OCI-LY7 (cell line): Measurements from ENCODE around the gene RTCB.

Experiments
- EZH2phosphoT487 ChIP-seq: fragments of 200-600 bp; sonication (generic); IDR thresholded peaks from 2 replicates; pipeline ENCODE4 v1.6.1; 2018; ENCODE audit warnings: low read depth, borderline replicate concordance, mild to moderate bottlenecking, mixed run types, antibody characterized with exemption, low read length, moderate library complexity, mixed read lengths
- TF ChIP-seq, protein P1 (sequence below): fragments of 200-600 bp; sonication (generic); conservative IDR thresholded peaks from 2 replicates; pipeline ENCODE4 v1.5.1; 2014; ENCODE audit warnings: mild to moderate bottlenecking, antibody characterized with exemption, low read length, moderate library complexity, mixed read lengths

DNA sequence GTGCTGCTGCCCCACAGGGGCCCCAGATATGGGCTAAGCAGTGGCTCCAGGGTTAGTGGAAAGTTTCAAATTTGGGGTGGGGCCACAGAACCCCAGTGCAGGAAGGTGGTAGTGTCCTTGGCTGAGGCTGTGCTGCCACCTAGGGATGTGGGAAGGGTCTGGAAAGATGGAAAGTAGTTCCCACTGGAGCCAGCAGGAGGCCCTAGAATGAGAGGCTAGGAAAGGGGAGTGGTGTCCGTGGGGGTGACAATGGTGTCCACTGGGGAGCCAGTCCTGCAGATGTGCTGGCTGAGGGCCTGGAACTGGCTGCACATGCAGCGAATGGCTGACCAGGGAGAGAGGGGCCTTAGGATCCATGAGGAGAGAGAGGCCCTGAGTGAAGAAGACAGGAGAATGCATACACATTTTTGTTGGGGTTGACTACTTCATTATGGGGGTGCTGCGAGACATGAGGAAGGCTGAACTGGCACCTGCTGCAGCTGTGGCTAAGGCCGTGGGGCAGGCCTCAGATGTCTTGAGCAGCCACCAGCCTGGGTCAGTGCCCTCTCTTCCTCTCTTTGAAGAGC is 33.3 kb downstream of the RTCB start:
- TF ChIP-seq, protein P1, sequence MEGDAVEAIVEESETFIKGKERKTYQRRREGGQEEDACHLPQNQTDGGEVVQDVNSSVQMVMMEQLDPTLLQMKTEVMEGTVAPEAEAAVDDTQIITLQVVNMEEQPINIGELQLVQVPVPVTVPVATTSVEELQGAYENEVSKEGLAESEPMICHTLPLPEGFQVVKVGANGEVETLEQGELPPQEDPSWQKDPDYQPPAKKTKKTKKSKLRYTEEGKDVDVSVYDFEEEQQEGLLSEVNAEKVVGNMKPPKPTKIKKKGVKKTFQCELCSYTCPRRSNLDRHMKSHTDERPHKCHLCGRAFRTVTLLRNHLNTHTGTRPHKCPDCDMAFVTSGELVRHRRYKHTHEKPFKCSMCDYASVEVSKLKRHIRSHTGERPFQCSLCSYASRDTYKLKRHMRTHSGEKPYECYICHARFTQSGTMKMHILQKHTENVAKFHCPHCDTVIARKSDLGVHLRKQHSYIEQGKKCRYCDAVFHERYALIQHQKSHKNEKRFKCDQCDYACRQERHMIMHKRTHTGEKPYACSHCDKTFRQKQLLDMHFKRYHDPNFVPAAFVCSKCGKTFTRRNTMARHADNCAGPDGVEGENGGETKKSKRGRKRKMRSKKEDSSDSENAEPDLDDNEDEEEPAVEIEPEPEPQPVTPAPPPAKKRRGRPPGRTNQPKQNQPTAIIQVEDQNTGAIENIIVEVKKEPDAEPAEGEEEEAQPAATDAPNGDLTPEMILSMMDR, result peak; percentile 65
- no peak for TF ChIP-seq EZH2phosphoT487
